CD4-positive, alpha-beta T cell treated with Interleukin-4 for 1 hour (primary cell): Measurements from ENCODE around the gene CD209.
"Not testable (repeated sequence)": the region's sequence is repeated elsewhere in the genome, so short reads cannot be mapped to it uniquely, and the experiment has no call there.

Experiments
- DNase-seq, 2 donors: peaks; one replicate each; pipeline ENCODE4 v3.0.0-alpha.2; 2020 to 2022

CD209 gene, protein sequence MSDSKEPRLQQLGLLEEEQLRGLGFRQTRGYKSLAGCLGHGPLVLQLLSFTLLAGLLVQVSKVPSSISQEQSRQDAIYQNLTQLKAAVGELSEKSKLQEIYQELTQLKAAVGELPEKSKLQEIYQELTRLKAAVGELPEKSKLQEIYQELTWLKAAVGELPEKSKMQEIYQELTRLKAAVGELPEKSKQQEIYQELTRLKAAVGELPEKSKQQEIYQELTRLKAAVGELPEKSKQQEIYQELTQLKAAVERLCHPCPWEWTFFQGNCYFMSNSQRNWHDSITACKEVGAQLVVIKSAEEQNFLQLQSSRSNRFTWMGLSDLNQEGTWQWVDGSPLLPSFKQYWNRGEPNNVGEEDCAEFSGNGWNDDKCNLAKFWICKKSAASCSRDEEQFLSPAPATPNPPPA

DNA sequence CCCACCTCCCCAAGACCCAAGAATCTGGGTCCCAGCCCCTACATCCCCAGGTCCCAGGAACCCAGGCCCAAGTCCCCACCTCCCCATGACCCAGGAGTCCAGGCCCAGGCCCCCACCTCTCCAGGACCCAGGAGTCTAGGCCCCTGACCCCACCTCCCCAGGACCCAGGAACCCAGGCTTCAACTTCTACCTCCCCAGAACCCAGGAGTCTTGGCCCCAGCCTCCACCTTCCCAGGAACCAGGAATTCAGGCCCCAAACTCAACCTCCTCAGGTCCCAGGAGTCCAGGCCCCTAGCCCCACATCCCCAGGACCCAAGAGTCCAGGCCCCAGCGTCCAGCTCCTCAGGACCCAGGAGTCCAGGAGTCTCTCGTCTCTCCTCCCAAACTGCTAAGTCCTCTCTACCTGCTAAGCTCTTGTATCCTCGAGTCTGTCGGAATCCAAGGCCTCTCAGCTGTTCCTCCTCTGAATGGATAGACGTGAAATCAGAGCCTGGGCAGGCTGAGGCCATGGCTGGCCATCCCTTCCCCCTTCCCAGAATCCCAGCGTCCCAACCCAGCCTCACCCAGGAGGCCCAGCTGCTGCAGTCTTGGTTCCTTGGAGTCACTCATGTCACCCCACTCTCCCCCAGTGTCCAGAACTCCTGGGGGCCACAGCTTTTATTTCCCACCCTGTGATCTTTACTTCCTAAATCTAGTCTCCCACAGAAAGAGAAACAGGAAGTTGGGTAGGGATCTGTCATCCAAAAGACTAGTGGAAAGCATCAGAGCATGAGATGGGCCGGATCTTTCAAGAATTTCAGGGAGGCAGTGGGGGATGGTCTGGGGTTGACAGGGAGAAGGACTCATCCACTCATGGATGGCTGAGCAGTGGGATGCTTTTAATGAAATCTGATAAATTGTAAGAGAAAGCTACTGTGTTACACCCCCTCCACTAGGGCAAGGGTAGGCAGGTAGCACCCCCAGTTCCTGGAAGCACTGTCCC lies at the start of gene CD209:
Gene CD209 (minus strand): TSS at position 632 of the 982 bp plus-strand sequence. CDS start 23 bp downstream, at position 609.
- no peak for DNase-seq

DNA sequence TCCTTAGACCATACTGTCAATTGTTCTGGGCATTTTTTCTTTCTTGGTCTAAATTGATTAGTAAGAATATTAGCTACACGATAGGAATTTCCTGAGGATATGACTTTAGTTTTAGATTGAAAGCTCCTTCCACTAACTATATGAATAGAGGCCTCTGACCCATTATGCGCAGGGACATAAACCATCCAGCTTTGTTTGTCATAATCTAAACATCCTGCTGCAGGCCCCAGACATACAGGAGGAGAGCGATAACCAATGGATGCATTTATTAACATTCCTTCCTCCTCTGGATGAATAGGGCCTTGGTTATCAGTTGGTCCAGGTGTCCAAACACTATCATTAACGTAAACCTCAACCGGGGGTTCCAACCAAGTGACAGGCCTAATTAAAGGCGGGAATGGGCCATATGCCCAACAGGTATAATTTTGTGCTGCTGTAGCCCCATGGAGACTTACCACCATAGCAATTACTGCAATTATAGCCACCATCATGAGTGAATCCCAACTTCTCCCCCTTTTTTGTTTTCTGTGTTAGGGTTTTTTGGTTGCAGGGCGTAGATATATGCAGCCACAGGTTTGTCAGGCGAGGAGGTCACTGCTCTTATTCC lies 48.3 kb upstream of the CD209 start:
- DNase-seq = no peak

DNA sequence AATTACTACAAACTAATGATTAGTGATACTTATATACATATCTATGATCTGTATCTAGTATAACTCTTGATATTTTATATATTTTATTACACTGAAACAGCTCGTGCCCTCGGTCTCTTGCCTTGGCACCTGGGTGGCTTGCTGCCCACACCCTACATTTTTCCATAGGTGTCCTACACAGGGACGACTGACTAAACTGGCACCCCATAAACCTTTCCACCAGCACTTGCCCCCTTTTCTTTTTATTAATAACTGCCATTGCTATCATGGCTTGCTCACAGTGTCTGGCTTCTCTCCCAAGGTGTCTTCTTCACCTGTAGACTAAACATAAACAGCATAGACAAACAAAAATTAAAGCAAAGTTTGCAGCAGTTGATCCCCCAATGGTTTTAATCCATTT lies 46.2 kb upstream of the CD209 start:
- no peak for DNase-seq

DNA sequence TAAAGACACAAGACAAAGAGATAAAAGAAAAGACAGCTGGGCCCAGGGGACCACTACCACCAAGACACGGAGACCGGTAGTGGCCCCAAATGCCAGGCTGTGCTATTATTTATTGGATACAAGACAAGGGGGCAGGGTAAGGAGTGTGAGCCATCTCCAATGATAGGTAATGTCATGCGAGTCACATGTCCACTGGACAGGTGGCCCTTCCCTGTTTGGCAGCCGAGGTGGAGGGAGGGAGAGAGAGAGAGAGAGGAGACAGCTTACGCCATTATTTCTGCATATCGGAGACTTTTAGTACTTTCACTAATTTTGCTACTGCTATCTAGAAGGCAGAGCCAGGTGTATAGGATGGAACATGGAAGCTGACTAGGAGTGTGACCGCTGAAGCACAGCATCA lies 45.4 kb upstream of the CD209 start:
- not testable (repeated sequence) for DNase-seq

DNA sequence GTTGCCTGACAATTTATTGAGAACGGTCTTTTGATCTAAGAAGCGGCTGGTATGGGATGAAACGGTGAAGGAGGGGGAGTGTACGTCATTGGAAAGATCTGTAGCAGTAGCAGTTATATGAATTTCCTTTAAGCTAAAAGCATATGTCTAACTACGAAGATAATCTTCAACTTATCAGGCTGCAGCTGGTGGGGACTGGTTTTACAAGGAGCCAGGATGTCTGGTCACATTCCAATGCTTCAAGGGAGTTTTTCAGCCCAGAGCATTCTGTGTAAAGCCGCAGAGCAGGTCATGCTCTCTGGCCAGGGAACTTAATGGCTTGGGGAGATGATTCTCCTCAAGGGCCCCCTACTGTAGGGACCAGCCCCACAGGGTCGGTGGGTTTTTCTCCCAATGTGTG lies 44.9 kb upstream of the CD209 start:
- DNase-seq = no peak

DNA sequence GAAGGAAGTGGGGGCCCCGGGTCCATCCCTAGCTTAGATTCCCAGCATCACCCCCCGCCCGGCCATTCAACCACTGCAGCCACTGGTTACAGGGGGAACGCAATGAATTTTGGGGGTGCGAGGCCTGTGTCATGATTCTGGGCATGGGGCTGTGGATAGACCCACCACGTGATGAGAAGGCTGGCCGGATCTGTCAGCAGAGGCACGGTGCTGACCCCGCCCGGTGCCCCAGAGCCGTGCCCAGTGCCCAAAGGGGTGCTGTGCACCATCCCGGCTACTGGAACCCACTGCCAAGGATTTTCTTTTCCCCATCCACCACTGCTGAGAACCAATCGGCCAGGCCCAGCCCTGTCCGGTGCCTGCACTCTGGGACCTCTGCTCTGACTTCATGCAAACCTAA lies 43.1 kb upstream of the CD209 start:
- DNase-seq = no peak

DNA sequence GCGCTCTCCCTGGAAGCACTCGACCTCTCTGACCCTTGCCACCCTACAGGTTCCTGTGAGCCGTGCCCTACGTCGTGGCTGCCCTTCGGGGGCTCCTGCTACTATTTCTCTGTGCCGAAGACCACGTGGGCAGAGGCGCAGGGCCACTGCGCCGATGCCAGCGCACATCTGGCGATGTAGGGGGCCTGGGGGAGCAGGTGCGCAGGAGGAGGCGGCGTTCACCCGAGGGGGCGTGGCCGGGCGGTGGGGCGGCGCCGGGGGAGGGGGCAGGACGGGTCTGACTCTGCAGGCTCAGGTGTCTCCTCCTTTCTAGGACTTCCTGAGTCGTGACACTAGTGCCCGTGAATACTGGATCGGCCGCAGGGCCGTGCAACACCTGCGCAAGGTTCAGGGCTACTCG lies 42.1 kb upstream of the CD209 start:
- peak; percentile 42 to 66 for DNase-seq

DNA sequence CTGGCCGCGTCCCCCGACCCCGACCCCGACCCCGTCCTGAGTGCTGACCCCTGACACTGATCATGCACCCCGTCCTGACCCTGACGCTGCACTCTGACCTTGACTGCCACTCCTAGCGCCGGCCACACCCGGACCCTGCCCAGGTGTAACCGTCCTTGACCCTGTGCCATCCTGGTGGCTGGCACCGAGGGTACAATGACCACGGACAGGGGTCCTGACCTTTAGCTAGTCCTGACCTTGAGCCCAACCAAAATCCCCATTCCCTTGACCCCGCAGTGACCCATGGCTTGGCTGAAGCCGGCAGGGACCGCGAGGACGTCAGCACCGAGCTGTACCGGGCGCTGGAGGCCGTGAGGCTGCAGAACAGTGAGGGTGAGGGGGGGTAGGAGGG lies 41.6 kb upstream of the CD209 start:
- no peak for DNase-seq

DNA sequence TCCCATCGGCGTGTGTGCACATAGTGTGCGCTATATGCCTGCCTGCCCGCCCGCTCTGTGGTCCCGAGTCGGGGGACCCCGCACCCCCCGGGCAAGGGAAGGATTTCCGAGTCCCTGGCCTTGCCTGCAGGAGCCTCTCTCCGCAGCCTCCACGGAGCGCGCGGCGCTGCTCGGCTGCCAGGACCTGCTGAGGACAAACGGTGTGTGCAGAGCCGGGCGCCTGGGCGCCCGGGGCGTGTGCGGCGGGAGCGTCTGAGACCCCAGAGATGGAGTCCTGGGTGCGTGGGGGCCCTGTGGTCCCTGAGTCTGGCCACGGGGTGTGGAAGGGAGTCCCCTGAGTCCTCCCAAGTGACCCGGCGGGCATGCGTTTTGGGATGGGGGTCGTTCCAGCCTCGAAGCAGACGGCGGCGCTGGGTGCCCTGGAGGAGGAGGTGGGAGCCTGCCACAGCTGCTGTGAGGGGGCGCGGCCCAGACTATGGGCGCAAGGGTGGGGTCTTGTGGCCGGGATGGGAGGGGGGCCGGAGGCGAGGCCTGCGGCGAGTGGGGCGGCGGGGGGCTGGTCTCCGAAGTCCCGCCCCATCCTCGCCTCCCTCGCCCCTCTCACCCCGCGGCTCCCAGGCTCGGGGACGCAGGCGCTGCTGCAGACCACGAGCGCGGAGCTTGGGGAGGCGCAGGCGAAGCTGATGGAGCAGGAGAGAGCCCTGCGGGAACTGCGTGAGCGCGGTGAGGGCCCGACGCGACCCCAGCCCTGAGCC lies 41.0 kb upstream of the CD209 start:
- DNase-seq = no peak

DNA sequence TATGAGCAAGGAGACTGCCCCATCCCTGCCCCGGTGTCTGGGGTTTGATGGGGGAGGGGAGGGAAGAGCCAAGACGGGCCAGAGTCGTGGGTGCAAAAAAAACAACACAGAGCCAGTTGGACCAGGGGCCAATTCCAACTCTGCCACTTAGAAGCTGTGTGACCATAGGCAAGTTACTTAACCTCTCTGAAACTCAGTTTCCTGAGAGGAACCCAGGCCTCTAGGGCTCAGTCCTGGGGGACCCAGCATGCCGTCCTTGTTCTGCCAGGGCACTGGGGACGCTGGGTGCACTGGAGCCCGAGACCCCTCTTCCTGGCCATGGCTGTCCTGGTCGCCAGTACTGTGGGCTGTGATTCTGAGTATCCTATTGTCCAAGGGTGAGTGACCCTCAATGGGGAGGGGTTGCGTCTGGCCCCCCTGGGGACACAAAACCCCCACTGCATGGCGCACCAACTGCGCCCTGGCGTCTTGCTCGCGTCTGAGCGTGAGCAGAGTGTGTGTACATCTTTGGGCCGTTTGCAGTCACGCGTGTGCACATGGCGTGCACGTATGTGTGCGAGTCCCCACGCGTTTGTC lies 40.4 kb upstream of the CD209 start:
- no peak for DNase-seq

DNA sequence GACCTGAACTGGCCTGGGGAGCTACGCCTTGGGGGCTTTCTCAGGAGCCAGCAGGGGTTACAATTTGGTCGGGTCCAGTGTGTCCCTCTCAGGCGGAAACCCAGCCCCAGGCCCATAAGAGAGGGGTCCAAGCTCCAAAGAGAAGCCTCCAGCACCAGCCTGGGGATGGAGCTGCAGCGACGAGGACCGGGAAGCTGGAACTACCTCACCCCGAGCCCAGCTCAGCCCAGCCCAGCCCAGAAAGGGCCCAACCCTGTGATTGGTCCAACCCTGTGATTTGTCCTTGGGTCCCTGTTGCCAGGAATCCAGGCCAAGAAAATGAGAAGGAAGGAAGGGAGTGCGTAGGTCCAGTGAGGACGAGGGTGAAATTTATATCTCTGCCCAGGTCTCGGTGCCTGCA lies 39.8 kb upstream of the CD209 start:
- no peak for DNase-seq

DNA sequence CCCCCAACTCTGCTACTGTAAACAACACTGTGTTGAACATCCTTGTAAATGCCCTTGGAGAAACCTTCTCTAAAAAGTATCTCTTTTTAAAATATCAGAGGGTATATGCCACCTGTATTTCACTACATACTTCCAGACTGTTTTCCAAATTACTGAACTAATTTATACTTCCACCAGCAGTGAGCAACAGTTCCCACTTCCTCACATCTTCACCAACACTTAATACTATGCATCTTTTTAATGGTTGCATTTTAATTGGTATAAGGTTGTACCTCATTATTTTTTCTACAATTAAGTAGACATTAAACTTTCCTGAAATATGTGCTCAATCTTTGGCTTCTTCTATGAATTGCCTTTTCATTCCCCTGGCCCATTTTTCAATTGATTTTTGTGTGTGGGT lies 37.5 kb upstream of the CD209 start:
- no peak for DNase-seq

DNA sequence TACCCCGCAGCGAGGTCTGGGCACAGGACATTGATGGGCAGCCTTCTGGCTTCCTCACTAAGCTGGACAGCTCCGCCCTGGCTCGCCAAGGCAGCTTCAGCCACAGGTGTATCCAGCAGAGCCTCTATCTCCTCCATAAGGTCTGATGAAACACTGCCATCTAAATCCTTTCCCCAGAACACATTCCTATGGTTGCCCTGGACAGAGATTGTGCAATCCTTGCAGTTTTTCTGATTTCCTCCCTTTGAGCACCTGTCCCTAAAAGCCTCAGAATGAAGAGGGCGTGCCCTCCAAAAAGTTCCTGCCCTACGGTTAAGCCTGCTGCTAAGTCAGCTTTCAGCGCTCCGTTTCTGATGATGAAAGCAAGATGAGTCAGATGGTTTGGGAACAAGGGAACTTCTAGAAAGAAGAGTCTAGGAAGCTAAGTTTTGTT lies 36.7 kb upstream of the CD209 start:
- DNase-seq = peak in 1 of 2 donors; percentile 42

DNA sequence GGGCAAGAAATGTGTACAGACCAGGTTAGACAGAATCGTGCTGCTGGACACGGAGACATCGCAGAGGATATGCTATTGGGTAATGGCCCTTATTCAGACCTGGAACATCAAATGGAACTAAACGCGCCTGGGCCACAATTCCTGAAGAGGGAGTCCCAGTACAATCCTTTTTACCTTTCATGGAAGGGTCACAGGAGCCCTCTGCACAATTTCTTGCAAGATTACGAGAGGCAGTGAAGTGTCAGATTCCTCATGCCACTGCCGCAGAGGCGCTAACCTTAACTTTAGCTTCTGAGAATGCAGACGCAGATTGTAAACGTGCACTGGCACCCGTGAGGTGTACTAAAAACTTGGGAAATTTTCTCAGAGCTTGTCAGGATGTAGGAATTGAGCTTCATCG lies 33.8 kb upstream of the CD209 start:
- DNase-seq = no peak

DNA sequence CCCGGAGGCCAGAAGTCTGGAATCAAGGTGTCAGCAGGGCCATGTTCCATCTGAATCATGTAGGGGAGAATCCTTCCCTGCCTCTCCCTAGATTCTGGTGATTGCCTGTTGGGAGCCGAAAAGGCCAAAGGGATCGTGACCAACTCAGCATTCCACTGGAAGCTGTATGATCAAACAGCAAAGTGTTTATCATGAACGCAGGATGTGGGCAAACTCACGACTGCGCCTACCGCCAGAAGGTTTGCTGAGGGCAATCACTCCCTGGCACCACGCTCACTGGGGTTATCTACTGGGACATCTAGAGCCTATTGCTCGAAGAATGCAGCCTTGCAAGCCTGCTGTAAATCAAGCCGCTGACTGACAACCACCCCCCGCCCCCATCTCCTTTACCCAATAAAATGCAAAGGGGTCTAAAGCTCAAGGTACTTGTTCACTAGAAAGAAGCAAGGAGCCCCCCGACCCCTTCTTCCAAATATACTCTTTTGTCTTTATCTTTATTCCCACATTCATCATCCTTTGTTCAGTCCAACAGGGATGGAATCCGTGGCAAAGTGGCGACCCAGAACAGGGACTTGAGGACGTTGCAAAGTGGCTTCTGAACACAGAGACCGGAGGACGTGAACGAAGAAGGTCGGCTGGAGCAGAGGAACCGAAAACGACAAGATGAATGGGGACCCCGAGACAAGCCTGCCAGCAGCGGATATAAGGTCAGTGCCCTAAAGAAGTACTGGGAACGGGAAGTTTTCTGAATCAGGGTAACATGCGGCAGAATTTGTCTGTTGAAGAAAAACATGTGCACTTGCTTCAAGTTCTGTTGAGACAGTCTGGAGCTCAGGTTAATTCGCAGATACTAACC lies 32.5 kb upstream of the CD209 start:
- no peak for DNase-seq

DNA sequence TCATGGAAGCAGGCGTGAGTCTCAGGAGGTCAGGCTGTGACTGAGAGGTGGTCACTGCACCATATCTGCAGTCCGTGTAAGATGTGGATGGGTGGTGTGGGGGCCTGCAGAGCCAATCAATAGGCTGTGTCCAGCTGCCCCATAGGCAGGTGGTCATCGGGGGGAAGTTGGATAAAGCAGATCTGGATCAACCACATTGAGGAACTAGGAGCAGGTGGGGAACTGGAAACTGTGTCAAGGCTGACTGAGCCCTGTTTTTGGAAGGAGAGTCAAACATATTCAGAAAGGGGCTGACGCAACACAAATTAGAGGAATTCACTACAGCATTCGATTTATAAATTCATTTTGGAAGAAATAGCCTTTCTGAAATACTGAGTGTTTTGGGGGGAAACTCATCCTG lies 30.7 kb upstream of the CD209 start:
- DNase-seq = no peak

DNA sequence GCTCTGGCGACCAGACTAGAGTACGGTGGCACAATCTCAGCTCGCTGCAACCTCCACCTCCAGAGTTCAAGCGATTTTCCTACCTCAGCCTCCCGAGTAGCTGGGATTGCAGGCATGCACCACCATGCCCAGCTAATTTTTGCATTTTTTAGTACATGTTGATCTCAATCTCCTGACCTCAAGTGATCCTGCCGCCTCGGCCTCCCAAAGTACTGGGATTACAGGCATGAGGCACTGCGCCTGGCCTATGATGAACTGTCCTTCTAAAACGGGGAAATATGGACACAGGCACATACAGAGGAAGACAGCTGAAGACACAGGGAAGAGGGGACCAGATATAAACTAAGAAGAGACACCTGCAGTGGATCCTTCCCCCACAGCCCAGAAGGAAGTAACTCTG lies 28.4 kb upstream of the CD209 start:
- no peak for DNase-seq

DNA sequence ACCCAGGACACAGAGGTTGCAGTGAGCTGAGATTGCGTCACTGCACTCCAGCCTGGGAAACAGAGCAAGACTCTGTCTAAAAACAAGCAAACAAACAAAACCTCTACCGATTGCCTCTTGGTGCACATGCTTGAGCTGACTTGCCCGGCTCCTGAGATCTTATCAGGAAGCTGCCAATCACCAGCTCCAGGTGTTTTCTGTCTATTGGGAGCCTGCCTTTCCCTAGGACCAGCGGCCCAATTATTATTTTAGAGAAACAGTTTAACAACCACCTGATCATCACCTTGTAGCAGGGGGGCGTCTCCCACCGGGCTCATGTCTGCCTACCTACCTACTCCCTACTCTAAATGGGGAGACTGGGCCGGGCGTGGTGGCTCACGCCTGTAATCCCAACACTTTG lies 26.5 kb upstream of the CD209 start:
- DNase-seq = no peak

DNA sequence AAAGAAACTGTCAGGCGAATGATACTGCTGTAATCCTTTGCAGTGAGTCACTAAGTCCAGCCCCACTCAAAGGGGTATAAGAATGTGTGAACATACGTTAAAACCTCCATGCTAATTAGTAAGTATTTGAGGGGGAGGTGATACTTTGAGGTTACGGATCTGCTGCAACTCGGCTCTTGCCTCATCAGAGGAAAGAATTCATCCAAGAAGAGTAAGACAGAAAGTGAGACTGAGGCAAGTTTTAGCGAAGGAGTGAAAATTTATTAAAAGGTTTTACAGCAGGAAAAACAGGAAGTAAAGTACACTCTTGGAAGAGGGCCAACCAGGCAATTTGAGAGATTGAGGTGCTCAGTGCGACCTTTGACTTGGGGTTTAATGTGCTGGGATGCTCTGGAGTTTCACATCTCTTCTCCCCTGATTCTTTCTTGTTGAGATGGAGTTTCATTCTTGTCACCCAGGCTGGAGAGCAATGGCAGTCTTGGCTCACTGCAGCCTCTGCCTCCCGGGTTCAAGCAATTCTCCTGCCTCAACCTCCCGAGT lies 25.5 kb upstream of the CD209 start:
- DNase-seq = peak in 1 of 2 donors; percentile 51

DNA sequence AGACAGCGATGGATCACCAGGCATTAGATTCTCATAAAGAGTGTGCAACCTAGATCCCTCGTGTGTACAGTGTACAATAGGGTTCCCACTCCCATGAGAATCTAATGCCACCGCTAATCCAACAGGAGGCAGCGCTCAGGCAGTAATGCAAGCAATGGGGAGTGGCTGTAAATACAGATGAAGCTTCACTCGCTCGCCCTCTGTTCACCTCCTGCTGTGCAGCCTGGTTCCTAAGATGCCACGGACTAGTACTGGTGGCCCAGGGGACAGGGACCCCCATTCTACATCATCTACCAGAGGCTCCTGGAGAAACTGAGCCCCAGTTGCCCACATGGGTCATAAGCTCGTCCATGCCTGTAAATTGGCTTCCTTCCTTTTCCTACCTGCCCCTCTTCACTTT lies 23.7 kb upstream of the CD209 start:
- DNase-seq = no peak

DNA sequence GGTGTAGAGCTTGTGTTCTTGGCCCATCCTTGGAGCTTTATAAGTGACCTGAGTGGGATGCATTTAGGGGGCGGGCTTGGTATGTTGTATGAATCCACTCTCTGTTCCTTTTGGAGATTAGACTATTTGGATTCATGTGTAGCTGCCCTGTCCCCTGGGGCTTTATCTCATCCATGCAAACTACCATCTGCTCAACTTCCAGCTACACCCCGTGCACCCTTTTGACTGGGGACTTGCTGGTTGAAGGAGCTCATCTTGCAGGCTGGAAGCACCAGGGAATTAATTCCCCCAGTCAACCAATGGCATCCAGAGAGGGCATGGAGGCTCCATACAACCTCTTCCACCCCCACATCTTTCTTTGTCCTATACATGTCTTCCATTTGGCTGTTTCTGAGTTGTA lies 21.8 kb upstream of the CD209 start:
- no peak for DNase-seq
